Activated naive CD8-positive, alpha-beta T cell treated with anti-CD3 and anti-CD28 coated beads, Interleukin-2, amount 10 ng/mL, durations not matched to agents 7 days and 5 days (primary cell): ENCODE measurements around the gene FLRT2. TPM values are rescaled to one million over a fixed set of nuclear protein-coding genes. Genes with fewer than 3 reads are reported as not detected.

ENCODE experiments used
- ATAC-seq: fragments of 150-1000 bp; cut with Tn5 transposase; one replicate; pipeline ENCODE4 v1.10.0; 2021; ENCODE audit warnings: low read depth, moderate library complexity
- POLR2A ChIA-PET: fragments of 350-600 bp; sonication (Branson Sonifier 250); formaldehyde crosslinking; loops from one replicate; lab custom pipeline; 2021; ENCODE audit warnings: antibody characterized with exemption; lab: Charles Lee
- DNase-seq: peaks from one replicate; pipeline ENCODE4 v3.0.0; 2021
- H3K27ac Mint-ChIP-seq: one replicate; pipeline ENCODE4 v1.8.0; 2022; ENCODE audit warnings: mild to moderate bottlenecking, mixed read lengths
- H3K27me3 Mint-ChIP-seq: one replicate; pipeline ENCODE4 v1.8.0; 2022; ENCODE audit warnings: mild to moderate bottlenecking, moderate library complexity, mixed read lengths
- H3K36me3 Mint-ChIP-seq: one replicate; pipeline ENCODE4 v1.8.0; 2021; ENCODE audit warnings: mild to moderate bottlenecking, mixed read lengths
- H3K4me1 Mint-ChIP-seq: one replicate; pipeline ENCODE4 v1.8.0; 2021; ENCODE audit warnings: mixed read lengths
- H3K4me3 Mint-ChIP-seq: one replicate; pipeline ENCODE4 v1.8.0; 2022; ENCODE audit warnings: mild to moderate bottlenecking, moderate library complexity, mixed read lengths
- H3K9me3 Mint-ChIP-seq: one replicate; pipeline ENCODE4 v1.8.0; 2021; ENCODE audit warnings: mixed read lengths
- total RNA-seq, 2 experiments: library from RNA; stranded (reverse); gene quantifications; one replicate each; pipeline ENCODE4 v1.2.3, GENCODE V29; 2021

The FLRT2 gene
- total RNA-seq, 2 experiments from 2014 or later, result not detected

GRCh38 chr14:85520581-85520980 lies 9.4 kb upstream of the FLRT2 start:
- Mint-ChIP-seq H3K9me3 (no peaks in the 10 kb centered on the region), H3K27ac (no peak overlapping the region), H3K27me3 (peaks cover under 1% of the 10 kb centered on the region), H3K4me1 (no peaks in the 10 kb centered on the region), H3K36me3 (no peaks in the 10 kb centered on the region), H3K4me3 (no peak overlapping the region)
- POLR2A ChIA-PET, result no interaction called here
- no peak for DNase-seq
- ATAC-seq, result no peak

- ATAC-seq (no peak), DNase-seq (no peak)
- Mint-ChIP-seq H3K27me3 (peaks cover 8% of the 10 kb centered on the region), H3K27ac (no peak overlapping the region), H3K36me3 (no peaks in the 10 kb centered on the region), H3K4me3 (no peak overlapping the region), H3K4me1 (no peaks in the 10 kb centered on the region), H3K9me3 (no peaks in the 10 kb centered on the region)
- POLR2A ChIA-PET, result no interaction called here
Observed at GRCh38 chr14:85523624-85524023, 6.3 kb upstream of the FLRT2 start.

GRCh38 chr14:85527006-85527405 lies 2.9 kb upstream of the FLRT2 start:
- POLR2A ChIA-PET, result no interaction called here
- Mint-ChIP-seq H3K4me3 (no peak overlapping the region), H3K27me3 (peaks cover 42% of the 10 kb centered on the region), H3K27ac (no peak overlapping the region), H3K9me3 (peaks cover 3% of the 10 kb centered on the region), H3K4me1 (peaks cover 8% of the 10 kb centered on the region), H3K36me3 (no peaks in the 10 kb centered on the region)
- ATAC-seq, result no peak
- no peak for DNase-seq

GRCh38 chr14:85527445-85528035 lies 2.4 kb upstream of the FLRT2 start:
- ATAC-seq, result no peak
- POLR2A ChIA-PET, result no interaction called here
- H3K4me1 Mint-ChIP-seq, result peaks cover 13% of the 10 kb centered on the region

GRCh38 chr14:85528080-85528896 lies 1.7 kb upstream of the FLRT2 start:
- H3K27me3 Mint-ChIP-seq, result peaks cover 52% of the 10 kb centered on the region
- POLR2A ChIA-PET, result no interaction called here
- no peak overlapping the region for H3K27ac Mint-ChIP-seq
- H3K36me3 Mint-ChIP-seq, result no peaks in the 10 kb centered on the region
- ATAC-seq, result no peak
- H3K4me3 Mint-ChIP-seq, result no peak overlapping the region
- no peak for DNase-seq
- H3K4me1 Mint-ChIP-seq, result peaks cover 17% of the 10 kb centered on the region
- H3K9me3 Mint-ChIP-seq, result peaks cover 3% of the 10 kb centered on the region

More at GRCh38 chr14:85527445-85528035, 2.4 kb upstream of the FLRT2 start:
- no peak for DNase-seq
- no peak overlapping the region for H3K27ac Mint-ChIP-seq
- H3K4me3 Mint-ChIP-seq, result no peak overlapping the region
- peaks cover 47% of the 10 kb centered on the region for H3K27me3 Mint-ChIP-seq
- H3K9me3 Mint-ChIP-seq, result peaks cover 3% of the 10 kb centered on the region
- H3K36me3 Mint-ChIP-seq, result no peaks in the 10 kb centered on the region

- peaks cover 55% of the 10 kb centered on the region for H3K27me3 Mint-ChIP-seq
- DNase-seq (no peak), ATAC-seq (no peak)
- peaks cover 17% of the 10 kb centered on the region for H3K4me1 Mint-ChIP-seq
- peaks cover 3% of the 10 kb centered on the region for H3K9me3 Mint-ChIP-seq
- no peak overlapping the region for H3K27ac Mint-ChIP-seq
- H3K4me3 Mint-ChIP-seq, result no peak overlapping the region
- POLR2A ChIA-PET, result no interaction called here
- no peaks in the 10 kb centered on the region for H3K36me3 Mint-ChIP-seq
Observed at GRCh38 chr14:85528897-85529631, 880 bp upstream of the FLRT2 start.

GRCh38 chr14:85530626-85531025 lies 682 bp downstream of the FLRT2 start:
- DNase-seq, result no peak
- H3K9me3 Mint-ChIP-seq, result peaks cover 3% of the 10 kb centered on the region
- no peaks in the 10 kb centered on the region for H3K36me3 Mint-ChIP-seq
- no peak overlapping the region for H3K27ac Mint-ChIP-seq
- no peak overlapping the region for H3K4me3 Mint-ChIP-seq
- no peak for ATAC-seq
- peaks cover 17% of the 10 kb centered on the region for H3K4me1 Mint-ChIP-seq
- peaks cover 68% of the 10 kb centered on the region for H3K27me3 Mint-ChIP-seq
- POLR2A ChIA-PET, result no interaction called here

GRCh38 chr14:85531141-85531586 lies 1.2 kb downstream of the FLRT2 start:
- Mint-ChIP-seq H3K4me1 (peaks cover 17% of the 10 kb centered on the region), H3K9me3 (peaks cover 3% of the 10 kb centered on the region), H3K4me3 (peak overlapping the region; percentile 65), H3K36me3 (no peaks in the 10 kb centered on the region), H3K27me3 (peaks cover 67% of the 10 kb centered on the region), H3K27ac (no peak overlapping the region)
- ATAC-seq (no peak), DNase-seq (no peak)
- POLR2A ChIA-PET, result no interaction called here

- Mint-ChIP-seq H3K4me1 (peaks cover 17% of the 10 kb centered on the region), H3K27me3 (peaks cover 67% of the 10 kb centered on the region), H3K27ac (peak overlapping the region; percentile 57), H3K36me3 (no peaks in the 10 kb centered on the region), H3K4me3 (peak overlapping the region; percentile 65), H3K9me3 (peaks cover 3% of the 10 kb centered on the region)
- ATAC-seq, result no peak
- peak; percentile 40 for DNase-seq
- POLR2A ChIA-PET, result no interaction called here
Observed at GRCh38 chr14:85531587-85532373, 1.8 kb downstream of the FLRT2 start.

- H3K27me3 Mint-ChIP-seq, result peaks cover 72% of the 10 kb centered on the region
- peaks cover 17% of the 10 kb centered on the region for H3K4me1 Mint-ChIP-seq
- POLR2A ChIA-PET, result no interaction called here
- ATAC-seq (no peak), DNase-seq (no peak)
- no peaks in the 10 kb centered on the region for H3K36me3 Mint-ChIP-seq
- H3K4me3 Mint-ChIP-seq, result peak overlapping the region; percentile 65
- peak overlapping the region; percentile 48 for H3K27ac Mint-ChIP-seq
- peaks cover 3% of the 10 kb centered on the region for H3K9me3 Mint-ChIP-seq
Observed at GRCh38 chr14:85532374-85533022, 2.6 kb downstream of the FLRT2 start.

- H3K4me1 Mint-ChIP-seq, result peaks cover 17% of the 10 kb centered on the region
- H3K27ac Mint-ChIP-seq, result peak overlapping the region; percentile 48
- H3K4me3 Mint-ChIP-seq, result peak overlapping the region; percentile 35
- ATAC-seq (no peak), DNase-seq (no peak)
- POLR2A ChIA-PET, result no interaction called here
- peaks cover 69% of the 10 kb centered on the region for H3K27me3 Mint-ChIP-seq
- H3K36me3 Mint-ChIP-seq, result no peaks in the 10 kb centered on the region
- peaks cover 3% of the 10 kb centered on the region for H3K9me3 Mint-ChIP-seq
Observed at GRCh38 chr14:85533023-85533860, 3.3 kb downstream of the FLRT2 start.

- H3K4me1 Mint-ChIP-seq, result peaks cover 17% of the 10 kb centered on the region
- H3K4me3 Mint-ChIP-seq, result no peak overlapping the region
- peaks cover 3% of the 10 kb centered on the region for H3K9me3 Mint-ChIP-seq
- no peaks in the 10 kb centered on the region for H3K36me3 Mint-ChIP-seq
- peaks cover 66% of the 10 kb centered on the region for H3K27me3 Mint-ChIP-seq
- POLR2A ChIA-PET, result no interaction called here
- H3K27ac Mint-ChIP-seq, result peak overlapping the region; percentile 54
- DNase-seq, result no peak
- no peak for ATAC-seq
Observed at GRCh38 chr14:85533861-85534291, 3.9 kb downstream of the FLRT2 start.
